Stimulated activated CD4-positive, alpha-beta T cell treated with anti-CD3 and anti-CD28 coated beads, Interleukin-4, amount 100 ng/mL, for 24 hours (primary cell): ENCODE results near the gene RYR3.
"Not testable (repeated sequence)": the region's sequence is repeated elsewhere in the genome, so short reads cannot be mapped to it uniquely, and the experiment has no call there.

Source experiments
- DNase-seq: peaks from one replicate; pipeline ENCODE4 v3.0.0-alpha.2; 2020

The RYR3 gene

GRCh38 chr15:33797651-33798050 is 486.9 kb downstream of the RYR3 start:
- no peak for DNase-seq

GRCh38 chr15:33801954-33802353 is 491.2 kb downstream of the RYR3 start:
- DNase-seq, result no peak

- DNase-seq, result no peak
These were observed 496.9 kb downstream of the RYR3 start for GRCh38 chr15:33807665-33808064.

GRCh38 chr15:33808720-33809457 is 498.1 kb downstream of the RYR3 start:
- DNase-seq, result no peak

GRCh38 chr15:33810073-33810595 is 499.4 kb downstream of the RYR3 start:
- no peak for DNase-seq

- DNase-seq, result no peak
These were observed 500.0 kb downstream of the RYR3 start for GRCh38 chr15:33810806-33811205.

- no peak for DNase-seq
These were observed 503.1 kb downstream of the RYR3 start for GRCh38 chr15:33813891-33814290.

- not testable (repeated sequence) for DNase-seq
These were observed 508.7 kb downstream of the RYR3 start for GRCh38 chr15:33819499-33819898.

- no peak for DNase-seq
These were observed 511.7 kb downstream of the RYR3 start for GRCh38 chr15:33822479-33822878.

- no peak for DNase-seq
These were observed 512.4 kb downstream of the RYR3 start for GRCh38 chr15:33823119-33823518.

- no peak for DNase-seq
These were observed 514.7 kb downstream of the RYR3 start for GRCh38 chr15:33825453-33825852.

- DNase-seq, result no peak
These were observed 515.4 kb downstream of the RYR3 start for GRCh38 chr15:33826201-33826600.

- no peak for DNase-seq
These were observed 519.6 kb downstream of the RYR3 start for GRCh38 chr15:33830351-33830750.

GRCh38 chr15:33831646-33832045 is 520.9 kb downstream of the RYR3 start:
- no peak for DNase-seq

- DNase-seq, result no peak
These were observed 524.4 kb downstream of the RYR3 start for GRCh38 chr15:33834892-33835743.

- DNase-seq, result no peak
These were observed 526.5 kb downstream of the RYR3 start for GRCh38 chr15:33837294-33837693.

GRCh38 chr15:33839540-33839939 is 528.8 kb downstream of the RYR3 start:
- no peak for DNase-seq

GRCh38 chr15:33840615-33841014 is 529.8 kb downstream of the RYR3 start:
- DNase-seq, result no peak

GRCh38 chr15:33844186-33844585 is 533.4 kb downstream of the RYR3 start:
- DNase-seq, result no peak

- no peak for DNase-seq
These were observed 533.8 kb downstream of the RYR3 start for GRCh38 chr15:33844597-33844996.

- no peak for DNase-seq
These were observed 535.4 kb downstream of the RYR3 start for GRCh38 chr15:33846142-33846541.

- DNase-seq, result no peak
These were observed 536.1 kb downstream of the RYR3 start for GRCh38 chr15:33846862-33847261.

- no peak for DNase-seq
These were observed 537.2 kb downstream of the RYR3 start for GRCh38 chr15:33848011-33848410.

- no peak for DNase-seq
These were observed 540.3 kb downstream of the RYR3 start for GRCh38 chr15:33851079-33851478.
